GM23338 (cell line): ENCODE measurements around the gene OR52I1. TPM values are rescaled to one million over a fixed set of nuclear protein-coding genes. Genes with fewer than 3 reads are reported as not detected.
A peak's percentile ranks its signal among the peaks of the same experiment; 100 is the strongest.

Source experiments
- ATAC-seq: fragments of 200-7000 bp; cut with Tn5 transposase; 3 replicates; pipeline ENCODE4 v1.9.1; 2020
- DNase-seq: peaks from one replicate; pipeline ENCODE4 v3.0.0-alpha.2; 2015; ENCODE audit warnings: low spot score
- H2AFZ ChIP-seq: fragments of 200-600 bp; sonication (generic); 2 replicates; pipeline ENCODE4 v1.8.0; 2016; ENCODE audit warnings: antibody characterized with exemption, mild to moderate bottlenecking, moderate library complexity
- H3F3A ChIP-seq: fragments of 200-600 bp; sonication (generic); replicated peaks from 2 replicates; pipeline ENCODE4 v1.8.0; 2017; ENCODE audit warnings: antibody characterized with exemption, mixed run types, low read depth
- H3K27ac ChIP-seq: fragments of 200-600 bp; sonication (generic); 2 replicates; pipeline ENCODE4 v1.6.1; 2016; ENCODE audit warnings: low read depth
- H3K27me3 ChIP-seq: fragments of 200-600 bp; sonication (generic); 2 replicates; pipeline ENCODE4 v1.8.0; 2016; ENCODE audit warnings: mild to moderate bottlenecking, mixed run types, moderate library complexity; ENCODE audit not compliant: insufficient read depth
- H3K36me3 ChIP-seq: fragments of 200-600 bp; sonication (generic); 2 replicates; pipeline ENCODE4 v1.8.0; 2016; ENCODE audit warnings: mild to moderate bottlenecking; ENCODE audit not compliant: insufficient read depth
- H3K4me1 ChIP-seq: fragments of 200-600 bp; sonication (generic); 2 replicates; pipeline ENCODE4 v1.8.0; 2016; ENCODE audit warnings: mild to moderate bottlenecking, moderate library complexity; ENCODE audit not compliant: insufficient read depth
- H3K4me2 ChIP-seq: fragments of 200-600 bp; sonication (generic); 2 replicates; pipeline ENCODE4 v1.7.1; 2017; ENCODE audit warnings: mixed run types
- H3K4me3 ChIP-seq: fragments of 200-600 bp; sonication (generic); 2 replicates; pipeline ENCODE4 v1.6.1; 2016; ENCODE audit warnings: mixed run types
- H3K79me2 ChIP-seq: fragments of 200-600 bp; sonication (generic); replicated peaks from 2 replicates; pipeline ENCODE4 v1.8.0; 2017; ENCODE audit warnings: mild to moderate bottlenecking; ENCODE audit not compliant: insufficient read depth
- H3K9me2 ChIP-seq: fragments of 200-600 bp; sonication (generic); 2 replicates; pipeline ENCODE4 v1.8.0; 2017; ENCODE audit not compliant: insufficient read depth
- H4K20me1 ChIP-seq: fragments of 200-600 bp; sonication (generic); replicated peaks from 2 replicates; pipeline ENCODE4 v1.8.0; 2017; ENCODE audit warnings: mild to moderate bottlenecking; ENCODE audit not compliant: insufficient read depth
- H3K27ac Mint-ChIP-seq: 2 replicates; pipeline ENCODE4 v1.8.0; 2020; ENCODE audit warnings: inconsistent platforms, mild to moderate bottlenecking, moderate library complexity, mixed read lengths
- H3K27me3 Mint-ChIP-seq: 3 replicates; pipeline ENCODE4 v1.8.0; 2022; ENCODE audit warnings: low read depth, mild to moderate bottlenecking, moderate library complexity, mixed read lengths, inconsistent platforms; ENCODE audit not compliant: insufficient read depth, poor library complexity
- H3K36me3 Mint-ChIP-seq: 3 replicates; pipeline ENCODE4 v1.8.0; 2021; ENCODE audit warnings: low read depth, mild to moderate bottlenecking, inconsistent platforms, moderate library complexity, mixed read lengths
- H3K4me1 Mint-ChIP-seq: 3 replicates; pipeline ENCODE4 v1.8.0; 2020; ENCODE audit warnings: mild to moderate bottlenecking, inconsistent platforms, mixed read lengths
- H3K4me3 Mint-ChIP-seq: 3 replicates; pipeline ENCODE4 v1.8.0; 2021; ENCODE audit warnings: moderate library complexity, mild to moderate bottlenecking, inconsistent platforms, mixed read lengths
- H3K9me3 Mint-ChIP-seq: 3 replicates; pipeline ENCODE4 v1.8.0; 2020; ENCODE audit warnings: moderate library complexity, mild to moderate bottlenecking, inconsistent platforms, mixed read lengths
- CREB1 ChIP-seq: fragments of 250-450 bp; sonication (Bioruptor Pico); IDR thresholded peaks from 2 replicates; pipeline ENCODE4 v1.5.0; 2020; ENCODE audit warnings: low read depth, mild to moderate bottlenecking, moderate library complexity
- EZH2 ChIP-seq: fragments of 200-600 bp; sonication (generic); IDR thresholded peaks from one replicate; pipeline ENCODE4 v1.8.0; 2017; ENCODE audit warnings: antibody characterized with exemption, mild to moderate bottlenecking, low read depth; ENCODE audit not compliant: unreplicated experiment
- JUNB ChIP-seq: IDR thresholded peaks from one replicate; pipeline ENCODE4 v1.6.1; 2016; ENCODE audit warnings: antibody characterized with exemption; ENCODE audit not compliant: unreplicated experiment
- NANOG ChIP-seq: IDR thresholded peaks from 2 replicates; pipeline ENCODE4 v1.6.1; 2016; ENCODE audit warnings: antibody characterized with exemption, borderline replicate concordance
- POLR2AphosphoS5 ChIP-seq: IDR thresholded peaks from 2 replicates; pipeline ENCODE4 v1.6.1; 2016; ENCODE audit warnings: antibody characterized with exemption, low read depth
- STAT1 ChIP-seq: IDR thresholded peaks from one replicate; pipeline ENCODE4 v1.6.1; 2016; ENCODE audit warnings: antibody characterized with exemption; ENCODE audit not compliant: unreplicated experiment
- ZNF114 ChIP-seq: fragments of 250-450 bp; sonication (Bioruptor Pico); IDR thresholded peaks from 2 replicates; pipeline ENCODE4 v1.5.0; 2020; ENCODE audit warnings: mild to moderate bottlenecking, moderate library complexity
- ZNF331 ChIP-seq: fragments of 250-450 bp; sonication (Bioruptor Pico); IDR thresholded peaks from 2 replicates; pipeline ENCODE4 v1.5.0; 2020; ENCODE audit warnings: low read depth, mild to moderate bottlenecking, moderate library complexity
- polyA plus RNA-seq: library from polyadenylated mRNA; unstranded; fragments of >200 nt; fragmentation: Nextera tagmentation; extraction: Ambion mirVana; gene quantifications from 2 replicates; pipeline ENCODE4 v1.2.1, GENCODE V29; 2016
- total RNA-seq: library from RNA; depleted of rRNA; stranded (reverse); fragments of >200 nt; shearing (Covaris generic); gene quantifications from 2 replicates; pipeline ENCODE4 v1.2.3, GENCODE V29; 2014
- TF ChIP-seq, protein P1 (sequence below): IDR thresholded peaks from 2 replicates; pipeline ENCODE4 v1.6.1; 2016; ENCODE audit warnings: antibody characterized with exemption
- TF ChIP-seq, protein P2 (sequence below): fragments of 250-450 bp; sonication (Bioruptor Pico); IDR thresholded peaks from 2 replicates; pipeline ENCODE4 v1.5.0; 2020; ENCODE audit warnings: mild to moderate bottlenecking, moderate library complexity

Gene OR52I1
- total and polyA plus RNA-seq, 2 experiments from 2014 or later, result not detected

- TF ChIP-seq, protein P1, sequence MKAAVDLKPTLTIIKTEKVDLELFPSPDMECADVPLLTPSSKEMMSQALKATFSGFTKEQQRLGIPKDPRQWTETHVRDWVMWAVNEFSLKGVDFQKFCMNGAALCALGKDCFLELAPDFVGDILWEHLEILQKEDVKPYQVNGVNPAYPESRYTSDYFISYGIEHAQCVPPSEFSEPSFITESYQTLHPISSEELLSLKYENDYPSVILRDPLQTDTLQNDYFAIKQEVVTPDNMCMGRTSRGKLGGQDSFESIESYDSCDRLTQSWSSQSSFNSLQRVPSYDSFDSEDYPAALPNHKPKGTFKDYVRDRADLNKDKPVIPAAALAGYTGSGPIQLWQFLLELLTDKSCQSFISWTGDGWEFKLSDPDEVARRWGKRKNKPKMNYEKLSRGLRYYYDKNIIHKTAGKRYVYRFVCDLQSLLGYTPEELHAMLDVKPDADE, result no peak
- TF ChIP-seq, protein P2, sequence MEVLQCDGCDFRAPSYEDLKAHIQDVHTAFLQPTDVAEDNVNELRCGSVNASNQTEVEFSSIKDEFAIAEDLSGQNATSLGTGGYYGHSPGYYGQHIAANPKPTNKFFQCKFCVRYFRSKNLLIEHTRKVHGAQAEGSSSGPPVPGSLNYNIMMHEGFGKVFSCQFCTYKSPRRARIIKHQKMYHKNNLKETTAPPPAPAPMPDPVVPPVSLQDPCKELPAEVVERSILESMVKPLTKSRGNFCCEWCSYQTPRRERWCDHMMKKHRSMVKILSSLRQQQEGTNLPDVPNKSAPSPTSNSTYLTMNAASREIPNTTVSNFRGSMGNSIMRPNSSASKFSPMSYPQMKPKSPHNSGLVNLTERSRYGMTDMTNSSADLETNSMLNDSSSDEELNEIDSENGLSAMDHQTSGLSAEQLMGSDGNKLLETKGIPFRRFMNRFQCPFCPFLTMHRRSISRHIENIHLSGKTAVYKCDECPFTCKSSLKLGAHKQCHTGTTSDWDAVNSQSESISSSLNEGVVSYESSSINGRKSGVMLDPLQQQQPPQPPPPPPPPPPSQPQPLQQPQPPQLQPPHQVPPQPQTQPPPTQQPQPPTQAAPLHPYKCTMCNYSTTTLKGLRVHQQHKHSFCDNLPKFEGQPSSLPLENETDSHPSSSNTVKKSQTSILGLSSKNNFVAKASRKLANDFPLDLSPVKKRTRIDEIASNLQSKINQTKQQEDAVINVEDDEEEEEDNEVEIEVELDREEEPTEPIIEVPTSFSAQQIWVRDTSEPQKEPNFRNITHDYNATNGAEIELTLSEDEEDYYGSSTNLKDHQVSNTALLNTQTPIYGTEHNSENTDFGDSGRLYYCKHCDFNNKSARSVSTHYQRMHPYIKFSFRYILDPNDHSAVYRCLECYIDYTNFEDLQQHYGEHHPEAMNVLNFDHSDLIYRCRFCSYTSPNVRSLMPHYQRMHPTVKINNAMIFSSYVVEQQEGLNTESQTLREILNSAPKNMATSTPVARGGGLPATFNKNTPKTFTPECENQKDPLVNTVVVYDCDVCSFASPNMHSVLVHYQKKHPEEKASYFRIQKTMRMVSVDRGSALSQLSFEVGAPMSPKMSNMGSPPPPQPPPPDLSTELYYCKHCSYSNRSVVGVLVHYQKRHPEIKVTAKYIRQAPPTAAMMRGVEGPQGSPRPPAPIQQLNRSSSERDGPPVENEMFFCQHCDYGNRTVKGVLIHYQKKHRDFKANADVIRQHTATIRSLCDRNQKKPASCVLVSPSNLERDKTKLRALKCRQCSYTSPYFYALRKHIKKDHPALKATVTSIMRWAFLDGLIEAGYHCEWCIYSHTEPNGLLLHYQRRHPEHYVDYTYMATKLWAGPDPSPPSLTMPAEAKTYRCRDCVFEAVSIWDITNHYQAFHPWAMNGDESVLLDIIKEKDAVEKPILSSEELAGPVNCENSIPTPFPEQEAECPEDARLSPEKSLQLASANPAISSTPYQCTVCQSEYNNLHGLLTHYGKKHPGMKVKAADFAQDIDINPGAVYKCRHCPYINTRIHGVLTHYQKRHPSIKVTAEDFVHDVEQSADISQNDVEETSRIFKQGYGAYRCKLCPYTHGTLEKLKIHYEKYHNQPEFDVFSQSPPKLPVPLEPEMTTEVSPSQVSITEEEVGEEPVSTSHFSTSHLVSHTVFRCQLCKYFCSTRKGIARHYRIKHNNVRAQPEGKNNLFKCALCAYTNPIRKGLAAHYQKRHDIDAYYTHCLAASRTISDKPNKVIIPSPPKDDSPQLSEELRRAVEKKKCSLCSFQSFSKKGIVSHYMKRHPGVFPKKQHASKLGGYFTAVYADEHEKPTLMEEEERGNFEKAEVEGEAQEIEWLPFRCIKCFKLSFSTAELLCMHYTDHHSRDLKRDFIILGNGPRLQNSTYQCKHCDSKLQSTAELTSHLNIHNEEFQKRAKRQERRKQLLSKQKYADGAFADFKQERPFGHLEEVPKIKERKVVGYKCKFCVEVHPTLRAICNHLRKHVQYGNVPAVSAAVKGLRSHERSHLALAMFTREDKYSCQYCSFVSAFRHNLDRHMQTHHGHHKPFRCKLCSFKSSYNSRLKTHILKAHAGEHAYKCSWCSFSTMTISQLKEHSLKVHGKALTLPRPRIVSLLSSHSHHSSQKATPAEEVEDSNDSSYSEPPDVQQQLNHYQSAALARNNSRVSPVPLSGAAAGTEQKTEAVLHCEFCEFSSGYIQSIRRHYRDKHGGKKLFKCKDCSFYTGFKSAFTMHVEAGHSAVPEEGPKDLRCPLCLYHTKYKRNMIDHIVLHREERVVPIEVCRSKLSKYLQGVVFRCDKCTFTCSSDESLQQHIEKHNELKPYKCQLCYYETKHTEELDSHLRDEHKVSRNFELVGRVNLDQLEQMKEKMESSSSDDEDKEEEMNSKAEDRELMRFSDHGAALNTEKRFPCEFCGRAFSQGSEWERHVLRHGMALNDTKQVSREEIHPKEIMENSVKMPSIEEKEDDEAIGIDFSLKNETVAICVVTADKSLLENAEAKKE (CRISPR knock-in tag), result no peak
- no peak for TF ChIP-seq STAT1
- TF ChIP-seq POLR2AphosphoS5, result no peak
- TF ChIP-seq NANOG, result no peak
- TF ChIP-seq ZNF114 (CRISPR knock-in tag), result no peak
- no peak for TF ChIP-seq JUNB
Observed at GRCh38 chr11:4643682-4644081, 49.8 kb downstream of the OR52I1 start, which contains the start of gene OR51E1 (continued).

GRCh38 chr11:4644233-4644632 lies 50.4 kb downstream of the OR52I1 start:
- ATAC-seq, result no peak
- Histone ChIP-seq H3K36me3 (no peaks in the 10 kb centered on the region), H3K4me2 (no peak overlapping the region), H3F3A (no peaks in the 10 kb centered on the region), H3K79me2 (no peaks in the 10 kb centered on the region), H2AFZ (0 out of 2 replicates have a peak overlapping the region, but pooled peaks have one; percentile 14), H4K20me1 (no peaks in the 10 kb centered on the region), H3K27me3 (no peaks in the 10 kb centered on the region), H3K4me1 (no peaks in the 10 kb centered on the region), H3K9me2 (peaks cover 16% of the 10 kb centered on the region; the same call in 1 of the 2 replicates), H3K27ac (no peak overlapping the region), H3K4me3 (no peak overlapping the region)
- Mint-ChIP-seq H3K4me1 (no peaks in the 10 kb centered on the region; the same call in 2 of the 3 replicates), H3K36me3 (no peaks in the 10 kb centered on the region), H3K27ac (no peak overlapping the region), H3K9me3 (no peaks in the 10 kb centered on the region), H3K4me3 (no peak overlapping the region), H3K27me3 (peaks cover 4% of the 10 kb centered on the region)
- DNase-seq, result no peak
- no peak for TF ChIP-seq EZH2
- no peak for TF ChIP-seq ZNF331 (CRISPR knock-in tag)
- TF ChIP-seq ZNF114 (CRISPR knock-in tag), result no peak
- no peak for TF ChIP-seq CREB1 (CRISPR knock-in tag)
- TF ChIP-seq STAT1, result no peak
- TF ChIP-seq NANOG, result no peak
